Measurements from ENCODE around the gene FOXP1.

FOXP1 gene

DNA sequence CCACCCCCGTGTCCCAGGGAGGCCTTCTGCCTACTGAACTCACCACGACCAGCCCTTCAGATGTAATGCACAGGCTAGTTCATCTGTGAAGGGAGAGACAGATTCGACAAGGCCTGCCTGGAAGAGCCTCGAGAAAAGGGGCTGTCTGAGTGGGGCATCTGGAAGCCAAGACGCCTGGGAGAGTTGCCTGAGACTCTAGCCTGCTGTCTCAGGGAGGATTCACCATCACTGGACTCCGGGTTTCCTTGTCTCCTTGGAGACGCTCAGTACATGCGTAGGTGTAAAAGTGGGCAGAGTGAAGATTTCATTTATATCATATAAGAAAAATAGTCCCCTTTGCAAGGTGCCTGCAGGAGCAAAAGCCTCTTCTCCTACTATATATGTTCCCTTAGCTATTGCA, 468.9 kb downstream of the FOXP1 start:
- WGBS (ENCODE audit: extremely low coverage, insufficient coverage, insufficient read length): no CpG with 5 or more reads among the region's 8 CpGs
- H4K12ac ChIP-seq (ENCODE audit: low read depth, low read length): no peak overlapping the region
- no peak overlapping the region for H3K14ac ChIP-seq (ENCODE audit: low read length)

GRCh38 chr3:71112576-71112975, 471.0 kb downstream of the FOXP1 start:
- WGBS (ENCODE audit: extremely low coverage, insufficient coverage, insufficient read length): no CpG with 5 or more reads among the region's 6 CpGs

More for the DNA sequence above, 468.9 kb downstream of the FOXP1 start:
- Histone ChIP-seq H2BK120ac (ENCODE audit: insufficient read depth, low read length, poor library complexity) (no peak overlapping the region), H3K27ac (ENCODE audit: low read depth, low read length) (no peak overlapping the region), H2BK5ac (ENCODE audit: low read depth, low read length, poor library complexity) (no peak overlapping the region), H3K4me2 (ENCODE audit: low read length) (no peak overlapping the region), H3K27me3 (ENCODE audit: insufficient read depth, low read length) (no peaks in the 10 kb centered on the region), H3K36me3 (ENCODE audit: control insufficient read depth in 1 of 2, insufficient read depth in 2 of 2, low read length in 2 of 2) (no peaks in the 10 kb centered on the region), H4K91ac (ENCODE audit: low read depth, low read length) (no peak overlapping the region), H3K4ac (ENCODE audit: low read depth, low read length) (no peak overlapping the region), H3K79me1 (ENCODE audit: low read length) (no peaks in the 10 kb centered on the region), H3K4me1 (ENCODE audit: control insufficient read depth in 1 of 2, insufficient read depth in 2 of 2, low read length in 2 of 2) (no peaks in the 10 kb centered on the region), H4K8ac (ENCODE audit: low read depth, low read length) (no peak overlapping the region), H3K18ac (ENCODE audit: low read length) (no peak overlapping the region), H3K9me3 (ENCODE audit: insufficient read depth, low read depth, low read length) (no peaks in the 10 kb centered on the region), H2AFZ (ENCODE audit: insufficient read depth, low read length, poor library complexity) (no peak overlapping the region), H3K23ac (ENCODE audit: low read length) (no peak overlapping the region), H3K4me3 (ENCODE audit: low read depth, low read length) (no peak overlapping the region), H3K9ac (ENCODE audit: low read length) (no peak overlapping the region), H2AK5ac (ENCODE audit: low read length) (no peak overlapping the region), H2BK12ac (ENCODE audit: low read length) (no peak overlapping the region), H3K79me2 (ENCODE audit: control insufficient read depth, insufficient read depth, low read length, poor library complexity) (no peaks in the 10 kb centered on the region)
- no peak for DNase-seq

GRCh38 chr3:71111784-71112440, 471.6 kb downstream of the FOXP1 start:
- Histone ChIP-seq H3K27me3 (ENCODE audit: insufficient read depth, low read length) (no peaks in the 10 kb centered on the region), H4K8ac (ENCODE audit: low read depth, low read length) (no peak overlapping the region), H3K4me1 (ENCODE audit: control insufficient read depth in 1 of 2, insufficient read depth in 2 of 2, low read length in 2 of 2) (no peaks in the 10 kb centered on the region), H2BK120ac (ENCODE audit: insufficient read depth, low read length, poor library complexity) (no peak overlapping the region), H3K18ac (ENCODE audit: low read length) (no peak overlapping the region), H3K23ac (ENCODE audit: low read length) (no peak overlapping the region), H4K91ac (ENCODE audit: low read depth, low read length) (no peak overlapping the region), H2AK5ac (ENCODE audit: low read length) (no peak overlapping the region), H3K9ac (ENCODE audit: low read length) (no peak overlapping the region), H3K79me1 (ENCODE audit: low read length) (no peaks in the 10 kb centered on the region), H3K4ac (ENCODE audit: low read depth, low read length) (no peak overlapping the region), H2BK12ac (ENCODE audit: low read length) (no peak overlapping the region), H3K4me3 (ENCODE audit: low read depth, low read length) (no peak overlapping the region), H3K27ac (ENCODE audit: low read depth, low read length) (no peak overlapping the region), H3K4me2 (ENCODE audit: low read length) (no peak overlapping the region), H3K9me3 (ENCODE audit: insufficient read depth, low read depth, low read length) (no peaks in the 10 kb centered on the region), H3K36me3 (ENCODE audit: control insufficient read depth in 1 of 2, insufficient read depth in 2 of 2, low read length in 2 of 2) (no peaks in the 10 kb centered on the region), H3K79me2 (ENCODE audit: control insufficient read depth, insufficient read depth, low read length, poor library complexity) (no peaks in the 10 kb centered on the region), H3K14ac (ENCODE audit: low read length) (no peak overlapping the region), H4K12ac (ENCODE audit: low read depth, low read length) (no peak overlapping the region), H2AFZ (ENCODE audit: insufficient read depth, low read length, poor library complexity) (no peak overlapping the region), H2BK5ac (ENCODE audit: low read depth, low read length, poor library complexity) (no peak overlapping the region)
- DNase-seq: peak; percentile 36 to 52
- whole genome bisulfite sequencing (ENCODE audit: extremely low coverage, insufficient coverage, insufficient read length): no CpG with 5 or more reads among the region's 6 CpGs

More at GRCh38 chr3:71112576-71112975, 471.0 kb downstream of the FOXP1 start:
- Histone ChIP-seq H3K9ac (ENCODE audit: low read length) (no peak overlapping the region), H3K18ac (ENCODE audit: low read length) (no peak overlapping the region), H2BK12ac (ENCODE audit: low read length) (no peak overlapping the region), H4K8ac (ENCODE audit: low read depth, low read length) (no peak overlapping the region), H2AFZ (ENCODE audit: insufficient read depth, low read length, poor library complexity) (no peak overlapping the region), H3K9me3 (ENCODE audit: insufficient read depth, low read depth, low read length) (no peaks in the 10 kb centered on the region), H3K79me2 (ENCODE audit: control insufficient read depth, insufficient read depth, low read length, poor library complexity) (no peaks in the 10 kb centered on the region), H2BK120ac (ENCODE audit: insufficient read depth, low read length, poor library complexity) (no peak overlapping the region), H3K4me2 (ENCODE audit: low read length) (no peak overlapping the region), H3K4me3 (ENCODE audit: low read depth, low read length) (no peak overlapping the region), H3K4ac (ENCODE audit: low read depth, low read length) (no peak overlapping the region), H2AK5ac (ENCODE audit: low read length) (no peak overlapping the region), H3K14ac (ENCODE audit: low read length) (no peak overlapping the region), H3K36me3 (ENCODE audit: control insufficient read depth in 1 of 2, insufficient read depth in 2 of 2, low read length in 2 of 2) (no peaks in the 10 kb centered on the region), H4K91ac (ENCODE audit: low read depth, low read length) (no peak overlapping the region), H3K27ac (ENCODE audit: low read depth, low read length) (no peak overlapping the region), H2BK5ac (ENCODE audit: low read depth, low read length, poor library complexity) (no peak overlapping the region), H3K23ac (ENCODE audit: low read length) (no peak overlapping the region), H3K4me1 (ENCODE audit: control insufficient read depth in 1 of 2, insufficient read depth in 2 of 2, low read length in 2 of 2) (no peaks in the 10 kb centered on the region), H3K27me3 (ENCODE audit: insufficient read depth, low read length) (no peaks in the 10 kb centered on the region), H4K12ac (ENCODE audit: low read depth, low read length) (no peak overlapping the region), H3K79me1 (ENCODE audit: low read length) (no peaks in the 10 kb centered on the region)
- no peak for DNase-seq

DNA sequence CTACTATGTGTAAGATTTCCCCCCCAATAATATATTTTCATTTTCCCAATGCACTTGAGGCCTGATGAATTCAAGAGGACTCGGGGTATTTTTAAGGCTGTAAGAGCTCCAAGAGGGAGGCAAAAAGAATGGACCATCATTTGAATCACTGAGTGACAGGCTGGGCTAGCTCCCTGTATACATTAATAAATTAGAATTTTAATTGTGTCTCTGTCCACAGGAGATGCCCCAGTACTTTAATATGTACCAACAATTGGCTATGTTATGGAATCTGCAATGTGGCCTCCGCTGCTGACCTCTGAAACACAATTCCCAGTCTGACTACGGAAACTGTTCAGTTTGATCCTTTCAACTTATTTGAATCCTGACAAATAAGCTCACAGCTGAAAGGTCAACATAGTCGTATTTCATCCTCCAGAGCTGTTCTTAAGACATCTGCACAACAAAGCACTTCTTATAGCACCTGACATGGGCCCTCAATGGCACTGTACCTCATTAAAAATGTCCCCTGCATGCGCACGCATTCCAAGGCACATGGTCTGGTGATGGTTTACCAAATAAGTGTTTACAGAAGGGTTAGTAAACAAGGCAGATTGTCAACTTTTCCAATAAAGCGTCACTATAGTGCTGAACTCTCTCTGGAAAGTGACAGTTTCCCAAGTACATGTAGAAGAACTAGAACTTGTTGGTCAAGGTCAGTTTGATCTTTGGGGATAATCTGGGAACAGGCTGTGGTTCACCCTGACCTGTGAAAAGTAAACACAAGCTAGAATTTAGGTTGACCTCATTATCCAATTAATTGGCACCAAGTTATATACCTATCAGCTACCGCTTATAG, 472.9 kb downstream of the FOXP1 start:
- Histone ChIP-seq H2BK120ac (ENCODE audit: insufficient read depth, low read length, poor library complexity) (no peak overlapping the region), H3K23ac (ENCODE audit: low read length) (no peak overlapping the region), H2BK12ac (ENCODE audit: low read length) (no peak overlapping the region), H3K9me3 (ENCODE audit: insufficient read depth, low read depth, low read length) (no peaks in the 10 kb centered on the region), H4K8ac (ENCODE audit: low read depth, low read length) (no peak overlapping the region), H3K14ac (ENCODE audit: low read length) (no peak overlapping the region), H3K18ac (ENCODE audit: low read length) (no peak overlapping the region), H4K12ac (ENCODE audit: low read depth, low read length) (no peak overlapping the region), H2AFZ (ENCODE audit: insufficient read depth, low read length, poor library complexity) (no peak overlapping the region), H3K4me2 (ENCODE audit: low read length) (no peak overlapping the region), H3K36me3 (ENCODE audit: control insufficient read depth in 1 of 2, insufficient read depth in 2 of 2, low read length in 2 of 2) (no peaks in the 10 kb centered on the region), H3K27me3 (ENCODE audit: insufficient read depth, low read length) (no peaks in the 10 kb centered on the region), H3K4me3 (ENCODE audit: low read depth, low read length) (no peak overlapping the region), H3K4ac (ENCODE audit: low read depth, low read length) (no peak overlapping the region), H3K79me2 (ENCODE audit: control insufficient read depth, insufficient read depth, low read length, poor library complexity) (no peaks in the 10 kb centered on the region), H3K9ac (ENCODE audit: low read length) (no peak overlapping the region), H3K27ac (ENCODE audit: low read depth, low read length) (no peak overlapping the region), H4K91ac (ENCODE audit: low read depth, low read length) (no peak overlapping the region), H3K79me1 (ENCODE audit: low read length) (no peaks in the 10 kb centered on the region), H2AK5ac (ENCODE audit: low read length) (no peak overlapping the region), H3K4me1 (ENCODE audit: control insufficient read depth in 1 of 2, insufficient read depth in 2 of 2, low read length in 2 of 2) (no peaks in the 10 kb centered on the region), H2BK5ac (ENCODE audit: low read depth, low read length, poor library complexity) (no peak overlapping the region)
- no peak for DNase-seq
- no CpG with 5 or more reads among the region's 8 CpGs for WGBS (ENCODE audit: extremely low coverage, insufficient coverage, insufficient read length)

Measured in trophoblast cell (in vitro differentiated cells and primary cell).